Naive thymus-derived CD4-positive, alpha-beta T cell (primary cell): ENCODE measurements around the gene SNAPC4. TPM values are rescaled to one million over a fixed set of nuclear protein-coding genes. Genes with fewer than 3 reads are reported as not detected.

Experiments used
- ATAC-seq: fragments of 150-1000 bp; cut with Tn5 transposase; 2 replicates; pipeline ENCODE4 v1.10.0; 2021; ENCODE audit warnings: mild to moderate bottlenecking, moderate library complexity
- CTCF ChIA-PET: fragments of 350-600 bp; sonication (Branson Sonifier 250); formaldehyde crosslinking; loops from one replicate; lab custom pipeline; 2021; ENCODE audit warnings: antibody characterized with exemption; lab: Charles Lee
- POLR2A ChIA-PET: fragments of 350-600 bp; sonication (Branson Sonifier 250); formaldehyde crosslinking; loops from one replicate; lab custom pipeline; 2021; ENCODE audit warnings: antibody characterized with exemption, inconsistent platforms; lab: Charles Lee
- DNase-seq, 9 donors: peaks; one replicate each; pipeline versions ENCODE4 v3.0.0 to v3.0.0-alpha.2; 2020 to 2022; ENCODE audit warnings: mixed read lengths in 1 of 9
- H3K27ac ChIP-seq: one replicate; pipeline ENCODE4 v1.7.0; 2013; ENCODE audit warnings: mild to moderate bottlenecking, low read depth, low read length, moderate library complexity
- H3K27me3 ChIP-seq, 2 donors: one replicate each; pipeline ENCODE4 v1.7.0; 2013; ENCODE audit warnings: low read length in 2 of 2, mild to moderate bottlenecking in 2 of 2, moderate library complexity in 2 of 2; ENCODE audit not compliant: control insufficient read depth in 2 of 2, insufficient read depth in 2 of 2
- H3K36me3 ChIP-seq, 3 experiments: 1 replicate in 2 of 3; 2 replicates in 1 of 3; pipeline ENCODE4 v1.7.0; 2013; ENCODE audit warnings: low read length in 3 of 3, mild to moderate bottlenecking in 3 of 3, moderate library complexity in 1 of 3; ENCODE audit not compliant: insufficient read depth in 3 of 3, control insufficient read depth in 2 of 3
- H3K4me1 ChIP-seq, 2 donors: one replicate each; pipeline ENCODE4 v1.7.0; 2013; ENCODE audit warnings: low read length in 2 of 2, mild to moderate bottlenecking in 2 of 2, moderate library complexity in 1 of 2; ENCODE audit not compliant: control insufficient read depth in 2 of 2, insufficient read depth in 2 of 2
- H3K4me3 ChIP-seq: 2 replicates; pipeline ENCODE4 v1.7.0; 2013; ENCODE audit warnings: mild to moderate bottlenecking, low read length
- H3K9me3 ChIP-seq, 3 experiments: 1 replicate in 2 of 3; 2 replicates in 1 of 3; pipeline ENCODE4 v1.7.0; 2013; ENCODE audit warnings: low read length in 3 of 3; ENCODE audit not compliant: control insufficient read depth in 2 of 3
- H3K27ac Mint-ChIP-seq, 9 donors: one replicate each; pipeline ENCODE4 v1.8.0; 2020 to 2022; ENCODE audit warnings: mixed read lengths in 9 of 9, mild to moderate bottlenecking in 8 of 9, moderate library complexity in 5 of 9, inconsistent platforms in 2 of 9
- H3K27me3 Mint-ChIP-seq, 5 donors: one replicate each; pipeline ENCODE4 v1.8.0; 2021 to 2022; ENCODE audit warnings: mixed read lengths in 5 of 5, mild to moderate bottlenecking in 1 of 5
- H3K36me3 Mint-ChIP-seq, 5 donors: one replicate each; pipeline ENCODE4 v1.8.0; 2020 to 2022; ENCODE audit warnings: mixed read lengths in 5 of 5, mild to moderate bottlenecking in 3 of 5, inconsistent platforms in 1 of 5
- H3K4me1 Mint-ChIP-seq, 7 donors: one replicate each; pipeline ENCODE4 v1.8.0; 2020 to 2022; ENCODE audit warnings: mixed read lengths in 7 of 7, mild to moderate bottlenecking in 3 of 7, inconsistent platforms in 1 of 7
- H3K4me3 Mint-ChIP-seq, 10 donors: one replicate each; pipeline ENCODE4 v1.8.0; 2020 to 2022; ENCODE audit warnings: mild to moderate bottlenecking in 10 of 10, mixed read lengths in 10 of 10, moderate library complexity in 6 of 10, inconsistent platforms in 2 of 10
- H3K9me3 Mint-ChIP-seq, 11 donors: one replicate each; pipeline ENCODE4 v1.8.0; 2020 to 2022; ENCODE audit warnings: mixed read lengths in 11 of 11, mild to moderate bottlenecking in 4 of 11, inconsistent platforms in 1 of 11, moderate library complexity in 1 of 11
- intact Hi-C, 2 donors: fragments of 100-400 bp; cut with micrococcal nuclease; formaldehyde crosslinking; loops; one replicate each; pipeline ENCODE4 v1.15.1; 2023
- polyA plus RNA-seq, 2 donors: library from polyadenylated mRNA; unstranded; fragments of 300-500 nt; fragmentation: Illumina TruSeq; gene quantifications; one replicate each; pipeline ENCODE4 v1.2.3, GENCODE V29; 2021
- total RNA-seq, 6 experiments: library from RNA in 5 of 6; stranded (reverse) in 5 of 6; gene quantifications; 1 replicate in 5 of 6; 2 replicates in 1 of 6; pipeline ENCODE4 v1.2.3 and lab custom pipeline; 2021 to 2026

Gene SNAPC4
- total and polyA plus RNA-seq, 7 experiments from 2014 or later: 1.2 to 16.3 (median 12.6) TPM

DNA sequence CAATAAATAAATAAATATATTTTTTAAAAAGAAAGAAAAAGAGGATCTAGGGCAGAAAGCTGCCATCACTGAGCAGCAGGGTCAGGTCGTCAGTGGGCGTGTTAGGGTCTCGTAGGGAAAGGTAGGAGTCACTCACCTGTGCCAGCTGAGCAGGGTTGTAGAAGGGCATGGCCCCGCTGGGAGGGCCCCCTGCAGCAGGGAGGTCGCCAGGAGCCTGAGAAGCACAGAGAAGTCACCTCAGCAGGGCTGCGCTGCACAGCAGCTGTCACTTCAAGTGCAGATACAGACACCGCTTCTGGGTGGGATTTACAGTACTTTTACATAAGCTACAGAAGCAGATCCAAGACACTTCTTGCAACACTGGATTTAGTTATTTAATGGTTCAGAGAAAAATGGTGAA is 43.7 kb upstream of the SNAPC4 start:
- ATAC-seq (no peak), DNase-seq (no peak)
- H3K9me3 ChIP-seq: no peaks in the 10 kb centered on the region
- Mint-ChIP-seq H3K4me1 (peaks cover 0 to 4% (median 0%) of the 10 kb centered on the region in 7 donors), H3K36me3 (peaks cover 7 to 47% (median 16%) of the 10 kb centered on the region in 5 donors), H3K9me3 (peaks cover 0 to 1% (median 0%) of the 10 kb centered on the region in 11 donors), H3K27ac (no peak overlapping the region), H3K4me3 (no peak overlapping the region), H3K27me3 (no peaks in the 10 kb centered on the region)
- peaks cover 5 to 6% of the 10 kb centered on the region in 2 donors for H3K4me1 ChIP-seq
- H3K36me3 ChIP-seq: peaks cover 6 to 78% (median 17%) of the 10 kb centered on the region in 3 experiments
- intact Hi-C loops: no loop called here
- H3K27ac ChIP-seq: no peak overlapping the region
- ChIA-PET POLR2A (no interaction called here), CTCF (no interaction called here)
- no peaks in the 10 kb centered on the region for H3K27me3 ChIP-seq
- H3K4me3 ChIP-seq: no peak overlapping the region

DNA sequence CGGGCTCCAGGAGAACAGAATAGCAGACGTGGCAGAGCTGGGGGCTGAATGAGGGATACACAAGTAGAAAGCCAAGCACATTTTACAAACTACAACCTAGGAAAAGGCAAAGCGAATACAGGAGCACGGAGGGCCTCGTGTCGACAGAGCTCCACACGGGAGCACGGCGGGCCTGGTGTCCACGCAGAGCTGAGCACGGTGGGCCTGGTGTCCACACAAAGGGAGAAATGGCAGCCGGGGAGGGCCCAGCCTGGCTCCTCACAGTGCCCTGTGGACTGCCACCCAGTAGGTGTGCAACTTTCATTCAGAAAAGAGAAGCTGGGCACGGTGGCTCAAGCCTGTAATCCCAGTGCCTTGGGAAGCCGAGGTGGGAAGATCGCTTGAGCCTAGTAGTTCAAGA is 43.1 kb upstream of the SNAPC4 start:
- H3K36me3 Mint-ChIP-seq: peaks cover 7 to 41% (median 13%) of the 10 kb centered on the region in 5 donors
- peak overlapping the region in 1 of 10 donors; percentile 48 for H3K4me3 Mint-ChIP-seq

DNA sequence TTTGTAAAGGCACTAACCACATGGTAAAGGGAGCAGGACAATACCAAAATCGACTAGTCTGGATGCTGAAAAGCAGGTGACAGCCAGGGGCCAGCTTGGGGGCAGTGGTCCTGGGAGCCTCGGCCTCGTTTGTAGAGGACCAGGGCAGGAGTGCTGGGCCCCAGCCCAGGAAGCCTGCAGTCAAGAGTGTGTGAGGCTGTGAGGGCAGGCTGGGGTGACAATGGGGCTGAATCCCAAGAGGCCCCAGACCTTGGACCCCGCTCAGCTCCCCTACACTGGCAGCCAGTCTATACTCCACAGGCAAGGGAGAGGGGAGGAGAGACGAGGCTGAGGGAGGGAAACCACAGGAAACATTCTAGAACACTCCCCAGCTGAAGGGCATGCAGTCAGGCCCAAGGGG is 42.3 kb upstream of the SNAPC4 start:
- H3K27me3 ChIP-seq: no peaks in the 10 kb centered on the region
- H3K27ac ChIP-seq: no peak overlapping the region
- H3K9me3 ChIP-seq: no peaks in the 10 kb centered on the region
- no peak overlapping the region for H3K4me3 ChIP-seq
- peaks cover 6 to 14% (median 12%) of the 10 kb centered on the region in 7 donors for H3K4me1 Mint-ChIP-seq
- peak overlapping the region in 2 of 9 donors; percentile 5 to 67 for H3K27ac Mint-ChIP-seq
- no peak overlapping the region for H3K4me3 Mint-ChIP-seq
- H3K36me3 ChIP-seq: peaks cover 0 to 65% (median 13%) of the 10 kb centered on the region in 3 experiments
- intact Hi-C loops: no loop called here
- H3K4me1 ChIP-seq: peaks cover 16 to 17% of the 10 kb centered on the region in 2 donors
- H3K27me3 Mint-ChIP-seq: no peaks in the 10 kb centered on the region
- H3K9me3 Mint-ChIP-seq: no peaks in the 10 kb centered on the region
- POLR2A ChIA-PET: interaction anchor here (1.2 kb wide), 1 partner anchor 30 kb away, joined by 3 read pairs; no protein-coding TSS in a partner anchor
- CTCF ChIA-PET: no interaction called here
- no peak for ATAC-seq
- H3K36me3 Mint-ChIP-seq: peaks cover 6 to 33% (median 9%) of the 10 kb centered on the region in 5 donors
- no peak for DNase-seq

More for the DNA sequence above, 43.1 kb upstream of the SNAPC4 start:
- Histone ChIP-seq H3K27ac (no peak overlapping the region), H3K9me3 (no peaks in the 10 kb centered on the region), H3K27me3 (no peaks in the 10 kb centered on the region), H3K4me3 (no peak overlapping the region), H3K36me3 (peaks cover 6 to 74% (median 17%) of the 10 kb centered on the region in 3 experiments), H3K4me1 (peaks cover 7 to 9% of the 10 kb centered on the region in 2 donors)
- ATAC-seq (no peak), DNase-seq (no peak)
- POLR2A ChIA-PET: no interaction called here
- H3K27ac Mint-ChIP-seq: peak overlapping the region in 1 of 9 donors; percentile 26
- H3K4me1 Mint-ChIP-seq: peaks cover 0 to 7% (median 4%) of the 10 kb centered on the region in 7 donors
- CTCF ChIA-PET: no interaction called here
- H3K9me3 Mint-ChIP-seq: peaks cover 0 to under 1% (median 0%) of the 10 kb centered on the region in 11 donors
- H3K27me3 Mint-ChIP-seq: no peaks in the 10 kb centered on the region
- intact Hi-C loops: no loop called here

DNA sequence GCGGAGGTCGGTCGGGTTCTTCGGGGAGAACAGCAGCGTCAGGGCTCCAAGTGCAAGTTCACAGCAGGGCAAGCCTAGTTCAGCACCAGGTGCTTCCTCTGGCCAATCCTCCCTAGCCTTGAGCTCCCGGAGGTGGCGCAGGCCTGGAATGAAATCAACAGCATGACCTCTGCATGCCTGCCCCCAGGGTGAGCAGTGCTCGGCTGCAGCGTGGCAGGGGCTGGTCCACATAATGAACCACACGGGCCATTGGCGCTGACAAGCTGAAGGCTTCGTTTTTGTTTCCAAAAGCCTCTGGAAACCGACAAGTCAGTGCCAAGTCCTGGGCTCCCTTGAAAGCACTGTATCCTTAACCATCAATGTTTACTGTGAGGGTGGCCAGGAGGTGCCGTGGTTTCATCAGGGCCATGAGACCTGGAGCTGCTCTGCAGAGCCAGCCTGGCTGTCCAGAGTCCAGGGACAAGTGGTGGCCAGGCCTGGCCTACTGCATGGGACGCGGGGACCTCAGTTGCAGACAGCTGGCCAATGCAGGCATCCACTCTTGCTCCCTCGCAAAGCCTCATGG is 41.8 kb upstream of the SNAPC4 start:
- Mint-ChIP-seq H3K27ac (peak overlapping the region in 1 of 9 donors; percentile 77), H3K4me3 (peak overlapping the region in 3 of 10 donors; percentile 25 to 64 (median 32)), H3K4me1 (peaks cover 11 to 19% (median 17%) of the 10 kb centered on the region in 7 donors), H3K9me3 (no peaks in the 10 kb centered on the region), H3K27me3 (no peaks in the 10 kb centered on the region), H3K36me3 (peaks cover 3 to 28% (median 7%) of the 10 kb centered on the region in 5 donors)
- Histone ChIP-seq H3K4me1 (peaks cover 21% of the 10 kb centered on the region in 2 donors), H3K4me3 (no peak overlapping the region), H3K36me3 (peaks cover 0 to 60% (median 8%) of the 10 kb centered on the region in 3 experiments), H3K9me3 (no peaks in the 10 kb centered on the region), H3K27ac (no peak overlapping the region), H3K27me3 (no peaks in the 10 kb centered on the region)
- CTCF ChIA-PET: no interaction called here
- ATAC-seq (no peak), DNase-seq (no peak)
- intact Hi-C loops: no loop called here
- POLR2A ChIA-PET: interaction anchor here (1.2 kb wide), 1 partner anchor 29 kb away, joined by 3 read pairs; no protein-coding TSS in a partner anchor

DNA sequence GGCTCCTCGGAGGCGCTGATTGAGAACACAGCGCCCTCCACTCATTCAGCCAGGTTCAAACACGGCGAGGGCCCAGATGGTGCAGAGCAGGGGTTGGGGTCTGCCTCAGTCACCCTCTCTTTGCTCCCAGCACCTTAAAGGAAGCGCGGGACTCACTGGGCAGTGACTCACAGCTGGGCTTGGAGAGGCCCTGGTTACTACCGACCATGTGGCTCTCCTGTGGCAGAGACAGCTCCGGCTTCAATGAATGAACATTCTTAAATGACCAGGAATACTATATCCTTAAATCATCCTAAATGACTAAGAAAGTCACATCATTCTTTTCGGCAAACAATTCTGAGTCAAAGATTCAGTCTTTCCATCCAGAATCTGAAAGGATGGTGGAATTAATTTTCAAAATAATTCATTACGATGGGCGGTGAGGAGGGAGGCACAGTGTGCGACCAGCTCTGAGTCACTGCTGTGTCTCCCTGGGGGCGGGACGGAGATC is 41.3 kb upstream of the SNAPC4 start:
- H3K27me3 ChIP-seq: no peaks in the 10 kb centered on the region
- peaks cover 0 to 58% (median 5%) of the 10 kb centered on the region in 3 experiments for H3K36me3 ChIP-seq
- H3K27ac Mint-ChIP-seq: peak overlapping the region in 1 of 9 donors; percentile 77
- H3K27me3 Mint-ChIP-seq: no peaks in the 10 kb centered on the region
- no peak overlapping the region for H3K4me3 ChIP-seq
- H3K9me3 ChIP-seq: no peaks in the 10 kb centered on the region
- ChIA-PET CTCF (no interaction called here), POLR2A (interaction anchor here (1.2 kb wide), 1 partner anchor 29 kb away, joined by 3 read pairs; no protein-coding TSS in a partner anchor)
- H3K4me1 Mint-ChIP-seq: peaks cover 15 to 23% (median 22%) of the 10 kb centered on the region in 7 donors
- H3K27ac ChIP-seq: no peak overlapping the region
- DNase-seq (no peak), ATAC-seq (no peak)
- intact Hi-C loops: no loop called here
- peaks cover 0 to 24% (median 5%) of the 10 kb centered on the region in 5 donors for H3K36me3 Mint-ChIP-seq
- H3K4me1 ChIP-seq: peaks cover 21% of the 10 kb centered on the region in 2 donors
- H3K4me3 Mint-ChIP-seq: peak overlapping the region in 4 of 10 donors; percentile 25 to 88 (median 48)
- H3K9me3 Mint-ChIP-seq: no peaks in the 10 kb centered on the region

DNA sequence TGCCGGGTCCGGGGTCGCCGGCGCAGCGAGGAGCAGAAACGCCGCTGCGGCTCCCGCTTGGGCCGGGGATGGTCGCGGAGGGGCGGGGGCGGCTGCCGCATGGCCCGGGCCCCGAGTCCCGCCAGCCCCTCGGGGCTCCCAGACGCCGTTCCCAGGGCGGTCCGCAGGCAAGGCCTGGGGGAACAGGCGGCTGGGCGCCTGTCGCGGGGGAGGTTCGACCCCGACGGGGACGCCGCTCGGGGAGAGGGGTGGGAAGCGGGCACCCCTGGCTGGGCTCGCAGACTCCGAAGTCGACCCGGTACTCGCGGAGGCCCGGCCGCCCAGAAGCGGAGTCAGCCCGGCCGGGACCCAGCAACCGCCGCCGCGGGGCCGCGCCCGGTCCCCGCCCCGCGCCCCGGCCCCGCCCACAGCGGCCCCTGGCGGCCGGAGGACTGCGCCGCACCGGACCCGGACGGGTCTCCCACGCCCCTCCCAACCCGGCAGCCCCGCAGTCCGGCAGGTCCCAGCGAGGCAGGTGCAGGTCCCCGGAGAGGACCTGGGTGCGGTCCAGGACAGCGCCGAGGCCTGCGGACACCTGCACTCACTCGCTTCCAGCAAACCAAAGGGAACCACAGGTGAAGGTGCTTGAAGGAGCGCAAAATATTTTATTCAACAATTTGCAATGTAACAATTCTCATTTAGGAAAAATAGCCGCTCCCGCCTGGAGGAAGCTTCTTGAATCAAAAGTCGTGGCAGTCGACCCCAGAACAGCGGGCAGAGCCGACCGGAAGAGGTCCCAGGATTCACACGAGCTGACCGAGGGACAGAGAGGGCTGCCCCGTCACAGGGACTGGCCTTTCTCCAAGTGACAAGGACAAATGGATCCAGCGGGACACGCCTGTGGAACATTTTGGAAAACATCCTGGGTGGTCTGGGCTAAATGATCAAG is 39.8 kb upstream of the SNAPC4 start, which contains the start of gene INPP5E:
Gene INPP5E (minus strand): TSS at position 365 of the 928 bp plus-strand sequence. CDS start 426 bp downstream, outside the sequence.
- DNase-seq (peak; percentile 68 to 99 (median 84)), ATAC-seq (peak; percentile 93)
- Mint-ChIP-seq H3K27me3 (no peaks in the 10 kb centered on the region), H3K36me3 (peaks cover 0 to 17% (median 5%) of the 10 kb centered on the region in 5 donors), H3K4me3 (peak within 1 kb of the TSS; percentile 79 to 90 (median 85)), H3K9me3 (no peaks in the 10 kb centered on the region), H3K27ac (peak within 1 kb of the TSS in 8 of 9 donors; percentile 30 to 85 (median 70)), H3K4me1 (peaks cover 20 to 29% (median 26%) of the 10 kb centered on the region in 7 donors)
- Histone ChIP-seq H3K27me3 (no peaks in the 10 kb centered on the region), H3K4me1 (peaks cover 21% of the 10 kb centered on the region in 2 donors), H3K36me3 (peaks cover 0 to 49% (median 0%) of the 10 kb centered on the region in 3 experiments), H3K27ac (peak within 1 kb of the TSS; percentile 84), H3K9me3 (no peaks in the 10 kb centered on the region), H3K4me3 (peak within 1 kb of the TSS; percentile 64)
- CTCF ChIA-PET: interaction anchor here (0.9 kb wide), 1 partner anchor 37 kb away, joined by 3 read pairs; no protein-coding TSS in a partner anchor
- intact Hi-C loops: loop anchor here (1.0 to 2.0 kb wide), 7 partner anchors 29 to 76 kb away; partner anchors contain the start of genes ENTR1 (in 2 of the 2), PMPCA (in 2 of the 2), DNLZ (in 1 of the 2) and SEC16A (in 1 of the 2)
- POLR2A ChIA-PET: interaction anchor here (0.6 to 1.6 kb wide), 4 partner anchors 11 to 89 kb away, joined by 3 to 7 read pairs (median 3); no protein-coding TSS in a partner anchor
